CD4-positive, alpha-beta T cell treated with Interleukin-15 for 4 hours (primary cell): ENCODE measurements around the gene GSDME.

ENCODE experiments used
- DNase-seq: peaks from one replicate; pipeline ENCODE4 v3.0.0-alpha.2; 2020; ENCODE audit warnings: low spot score

The GSDME gene

DNA sequence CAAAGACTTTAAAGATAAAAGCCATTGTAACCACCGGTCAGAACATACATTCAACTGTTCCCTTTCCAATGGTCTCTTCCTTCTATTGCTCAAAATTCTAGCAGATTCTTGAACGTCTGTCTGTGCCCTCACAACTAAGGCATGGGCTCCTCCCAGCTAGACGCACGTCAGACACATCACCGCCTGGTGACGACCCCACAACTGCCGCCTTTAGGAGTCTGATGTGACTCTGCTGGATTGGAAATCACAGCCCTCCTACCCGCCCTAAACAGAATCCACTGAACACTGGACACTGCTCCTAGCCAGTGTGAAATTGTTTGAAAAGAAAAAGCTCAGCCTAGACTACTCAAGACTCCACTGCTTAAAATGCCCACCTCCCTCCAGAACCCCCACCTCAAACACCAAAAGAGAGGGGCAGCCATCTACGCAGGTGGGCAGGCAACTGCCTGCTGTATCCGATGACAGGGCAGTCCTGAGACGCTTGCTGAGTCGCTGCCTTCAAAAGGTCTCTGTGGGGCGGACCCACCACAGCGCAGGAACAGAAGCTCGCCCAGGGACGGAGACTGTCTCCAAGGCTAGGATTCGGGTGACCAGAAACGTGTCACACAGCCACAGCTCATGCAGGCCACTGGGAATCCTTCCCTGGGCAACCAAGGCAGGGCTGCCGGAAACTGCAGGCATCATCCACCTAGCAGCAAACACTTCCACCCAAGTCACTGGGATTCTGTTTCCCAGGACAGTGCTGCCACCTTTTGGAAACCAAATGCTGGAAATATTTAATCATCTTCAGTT lies 34.7 kb downstream of the GSDME start:
- no peak for DNase-seq

DNA sequence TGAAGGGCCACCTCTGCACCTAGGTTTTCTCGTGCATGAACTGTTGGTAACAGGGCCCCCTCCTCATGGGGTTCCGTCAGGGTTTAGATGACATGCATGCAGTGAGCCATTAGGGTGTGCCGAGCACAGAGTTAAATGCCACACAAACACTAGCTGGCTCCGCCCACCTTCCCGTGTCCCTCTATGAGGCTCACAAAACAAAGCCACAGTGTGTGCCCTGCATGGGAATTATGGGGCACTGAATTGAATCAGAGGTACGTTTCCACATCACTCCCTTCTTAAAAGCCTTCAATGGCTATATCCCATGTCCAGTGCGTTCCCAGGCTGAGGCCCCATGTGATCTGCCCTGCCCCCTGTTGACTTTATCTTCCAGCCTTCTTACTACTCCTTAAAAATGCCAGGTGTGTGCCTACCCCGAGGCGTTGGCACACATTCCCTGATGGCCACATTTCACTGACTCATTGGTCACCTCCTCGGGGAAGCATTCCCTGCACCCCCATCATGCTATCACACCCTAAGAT lies 35.7 kb downstream of the GSDME start:
- DNase-seq, result no peak

DNA sequence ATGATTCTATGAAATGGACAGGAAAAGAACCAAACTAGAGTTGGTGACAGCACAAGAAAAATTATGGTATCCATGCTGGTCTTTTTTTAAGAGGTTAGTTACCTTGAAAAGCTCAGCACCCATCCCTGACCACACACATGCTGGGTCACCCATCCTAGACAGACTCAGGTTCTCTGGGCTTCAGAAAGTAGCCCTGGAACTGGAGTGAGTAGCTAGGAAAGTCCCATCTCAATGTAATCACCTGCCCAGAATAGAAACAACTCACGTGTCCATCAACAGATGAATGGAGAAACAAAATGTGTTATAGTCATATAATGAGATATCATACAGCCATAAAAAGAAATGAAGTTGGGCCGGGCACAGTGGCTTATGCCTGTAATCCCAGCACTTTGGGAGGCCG lies 37.0 kb downstream of the GSDME start:
- no peak for DNase-seq

DNA sequence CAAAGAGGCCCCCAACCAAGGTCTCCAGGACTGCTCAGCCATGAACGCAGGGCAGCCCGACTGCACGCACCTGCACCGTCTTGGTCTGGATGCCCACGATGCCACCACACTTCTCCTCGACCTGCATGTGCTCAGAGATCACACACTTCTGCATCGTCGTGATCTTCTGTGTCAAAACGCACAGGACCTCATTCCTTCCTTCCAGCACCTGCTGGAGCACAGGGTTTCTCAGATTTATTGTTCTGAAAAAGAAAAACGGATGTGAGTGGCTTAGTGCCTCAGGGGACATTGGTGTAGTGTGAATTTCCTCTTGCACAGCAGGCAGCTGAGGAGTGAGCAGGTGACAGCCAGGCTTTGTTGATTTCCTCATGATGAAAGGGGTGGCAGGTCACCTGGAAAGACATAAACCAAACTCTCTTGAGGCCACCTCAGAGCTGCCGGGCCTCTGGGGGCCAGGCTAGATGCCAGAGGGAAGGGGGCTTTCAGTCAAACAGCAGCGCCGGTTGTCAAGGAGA lies 38.2 kb downstream of the GSDME start:
- DNase-seq, result no peak

DNA sequence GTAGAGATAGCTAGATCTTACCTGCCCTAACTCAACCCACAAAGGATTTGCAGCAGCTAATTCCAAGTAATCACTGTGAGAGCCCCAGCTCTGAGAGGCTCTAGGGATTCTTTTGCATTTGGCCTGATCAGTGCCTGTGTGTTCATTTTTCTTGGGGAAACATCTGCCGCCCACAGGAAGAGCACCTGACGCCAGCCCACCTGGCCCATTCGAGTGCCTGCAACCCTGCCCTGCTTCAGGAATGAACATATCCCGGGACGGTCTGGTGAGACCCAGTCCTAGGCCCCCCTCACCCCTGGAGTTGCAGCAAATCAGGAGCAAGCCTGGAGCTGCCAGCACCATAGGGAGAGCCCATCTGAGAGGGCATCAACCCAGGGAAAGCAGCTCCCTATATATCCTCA lies 38.8 kb downstream of the GSDME start:
- DNase-seq, result no peak

DNA sequence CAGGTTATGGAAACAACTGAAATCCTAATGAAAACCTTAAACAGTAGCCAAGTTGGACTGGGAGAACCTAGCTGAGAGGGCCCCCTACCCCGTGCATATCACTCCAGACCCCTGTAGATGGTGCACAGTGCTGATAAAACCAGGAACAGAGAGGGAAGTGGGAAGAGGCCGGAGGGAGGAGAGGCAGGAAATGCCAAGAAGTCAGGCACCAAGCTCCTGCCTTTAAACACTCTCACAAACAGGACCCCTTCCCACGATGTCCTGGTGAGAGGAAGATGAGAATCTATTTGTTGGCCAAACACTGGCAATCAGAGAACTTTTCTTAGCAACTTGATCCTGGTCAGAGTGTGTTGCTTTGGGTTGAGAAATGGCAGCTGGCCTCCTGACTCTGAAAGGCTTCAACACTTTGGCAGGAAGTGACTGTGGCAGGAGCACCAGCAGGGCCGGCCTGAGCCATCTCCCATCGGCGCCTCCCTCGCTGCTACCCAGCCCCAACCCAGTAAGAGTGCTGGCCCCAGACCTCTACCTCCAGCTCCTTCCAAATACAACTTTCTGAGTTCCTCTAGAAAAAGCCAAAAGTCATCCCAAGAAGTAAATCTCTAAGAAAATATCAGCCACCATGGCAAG lies 39.5 kb downstream of the GSDME start:
- no peak for DNase-seq

DNA sequence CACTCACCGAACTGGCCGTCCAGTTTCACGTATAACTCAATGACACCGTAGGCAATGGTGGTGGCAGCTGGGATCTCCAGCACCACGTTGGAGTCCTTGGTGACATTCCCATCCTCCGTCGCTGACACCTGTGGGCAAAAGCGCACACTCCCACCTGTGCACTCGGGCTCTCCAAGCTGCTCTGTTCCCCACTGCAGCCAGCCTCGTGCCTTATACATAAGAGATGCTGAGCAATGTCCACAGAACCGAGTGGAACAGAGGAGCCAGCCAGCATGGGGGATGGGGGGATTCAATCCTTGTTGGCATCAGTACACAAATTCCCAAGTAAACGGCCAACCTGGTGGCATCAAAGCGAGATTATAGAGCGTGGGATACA lies 40.0 kb downstream of the GSDME start:
- DNase-seq, result no peak

DNA sequence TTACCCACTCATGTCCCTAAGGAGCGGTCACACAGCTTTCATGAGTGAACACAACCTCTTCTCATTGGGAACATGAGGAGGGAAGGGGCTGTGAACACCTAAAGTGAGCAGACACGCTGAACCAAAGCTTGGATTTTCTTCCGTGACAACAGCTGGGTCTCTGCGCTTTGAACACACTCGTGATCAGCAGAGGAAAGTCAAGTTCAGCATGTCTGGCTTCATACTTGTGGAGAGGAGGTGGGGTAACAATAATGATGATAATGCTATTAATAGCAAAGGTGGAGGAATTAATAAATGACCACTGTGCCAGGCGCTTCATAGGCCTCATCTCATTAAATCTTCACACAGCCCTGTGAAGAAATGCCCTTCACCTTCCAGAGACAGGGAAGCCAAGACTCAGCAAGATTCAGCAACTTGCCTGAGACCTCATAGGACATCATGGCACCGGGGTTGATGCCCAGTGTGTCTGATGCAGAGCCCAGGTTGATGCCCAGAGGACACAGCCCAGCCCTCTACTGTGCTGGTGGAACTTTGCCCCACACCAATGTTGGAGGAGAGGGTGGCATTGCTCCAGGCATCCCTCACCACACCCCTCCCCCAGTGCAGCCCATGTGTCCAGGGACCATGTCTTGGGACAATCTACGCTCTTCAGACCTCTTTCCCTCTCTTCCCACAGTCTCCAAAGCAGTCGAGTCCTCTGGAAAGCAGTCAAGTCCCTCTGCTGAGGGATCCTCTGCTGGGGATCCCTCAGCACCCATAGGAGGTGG lies 40.6 kb downstream of the GSDME start:
- DNase-seq, result no peak

DNA sequence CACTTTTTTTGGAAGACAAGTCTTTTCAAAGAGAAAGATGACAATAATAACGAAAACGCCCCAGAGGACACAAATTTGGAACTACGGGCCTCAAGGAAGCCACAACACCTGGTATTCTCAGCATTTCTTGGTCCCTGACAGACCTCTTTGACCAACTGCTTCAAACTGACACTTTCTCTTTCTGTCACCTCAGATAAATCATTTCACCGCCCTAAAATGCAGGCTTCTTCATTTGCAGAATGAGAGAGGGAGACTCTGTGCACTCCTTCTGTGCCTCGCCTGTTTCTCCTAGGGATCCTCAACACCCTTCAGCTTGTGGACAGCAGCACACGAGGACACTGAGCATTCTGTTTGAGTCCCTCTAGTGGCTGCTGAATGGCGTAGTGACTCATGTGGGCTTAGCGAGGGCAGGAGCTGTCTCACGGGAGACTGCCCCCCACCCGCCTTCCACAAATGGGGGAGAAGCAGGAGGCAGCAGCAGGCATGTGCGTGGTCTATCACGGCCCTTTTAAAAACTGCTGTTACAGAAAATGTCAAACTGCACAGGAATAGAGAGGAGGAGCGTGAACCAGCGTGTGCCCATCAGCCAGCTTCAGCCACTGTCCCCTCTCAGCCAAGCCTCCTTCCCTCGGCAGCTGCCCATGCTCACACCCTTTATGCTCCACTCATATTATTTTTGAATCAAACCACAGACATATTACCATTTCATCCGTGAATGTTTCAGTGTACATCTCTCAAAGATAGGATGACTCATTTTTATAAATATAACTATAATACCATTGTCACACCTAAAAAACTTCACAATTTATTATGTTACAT lies 41.4 kb downstream of the GSDME start:
- DNase-seq, result no peak

DNA sequence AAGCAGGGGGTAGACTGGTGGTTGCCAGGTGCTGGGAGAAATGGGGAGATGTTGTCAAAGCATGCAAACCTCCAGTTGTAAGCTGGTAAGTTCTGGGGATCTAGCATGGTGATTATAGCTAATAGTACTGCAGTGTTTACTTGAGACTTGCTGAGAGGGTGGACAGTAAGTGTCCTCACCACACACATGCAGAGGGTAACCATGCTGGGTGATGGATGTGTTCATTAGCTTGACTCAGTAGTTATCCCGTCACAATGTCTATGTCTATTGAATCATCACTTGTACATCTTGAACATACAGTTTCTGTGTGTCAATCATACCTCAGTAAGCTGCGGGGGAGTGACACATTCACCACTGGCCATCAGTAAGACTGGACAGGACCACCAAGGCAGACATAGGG lies 42.1 kb downstream of the GSDME start:
- DNase-seq, result no peak

DNA sequence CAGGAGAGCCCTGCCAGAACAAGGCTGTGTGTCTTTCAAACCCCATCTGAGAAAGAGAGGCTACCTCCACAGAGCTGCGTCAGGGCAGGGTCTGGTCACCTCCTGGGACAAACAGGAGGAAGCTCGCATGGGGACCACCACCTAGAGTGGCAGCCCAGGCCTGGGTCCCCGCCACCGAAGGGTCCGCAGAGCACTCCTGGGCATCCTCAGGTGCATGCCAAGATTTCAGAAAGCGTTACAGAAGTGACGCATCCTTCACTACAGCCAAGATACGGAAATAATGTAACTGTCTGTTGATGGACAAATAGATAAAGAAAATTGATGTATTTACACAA lies 42.6 kb downstream of the GSDME start:
- DNase-seq, result no peak

DNA sequence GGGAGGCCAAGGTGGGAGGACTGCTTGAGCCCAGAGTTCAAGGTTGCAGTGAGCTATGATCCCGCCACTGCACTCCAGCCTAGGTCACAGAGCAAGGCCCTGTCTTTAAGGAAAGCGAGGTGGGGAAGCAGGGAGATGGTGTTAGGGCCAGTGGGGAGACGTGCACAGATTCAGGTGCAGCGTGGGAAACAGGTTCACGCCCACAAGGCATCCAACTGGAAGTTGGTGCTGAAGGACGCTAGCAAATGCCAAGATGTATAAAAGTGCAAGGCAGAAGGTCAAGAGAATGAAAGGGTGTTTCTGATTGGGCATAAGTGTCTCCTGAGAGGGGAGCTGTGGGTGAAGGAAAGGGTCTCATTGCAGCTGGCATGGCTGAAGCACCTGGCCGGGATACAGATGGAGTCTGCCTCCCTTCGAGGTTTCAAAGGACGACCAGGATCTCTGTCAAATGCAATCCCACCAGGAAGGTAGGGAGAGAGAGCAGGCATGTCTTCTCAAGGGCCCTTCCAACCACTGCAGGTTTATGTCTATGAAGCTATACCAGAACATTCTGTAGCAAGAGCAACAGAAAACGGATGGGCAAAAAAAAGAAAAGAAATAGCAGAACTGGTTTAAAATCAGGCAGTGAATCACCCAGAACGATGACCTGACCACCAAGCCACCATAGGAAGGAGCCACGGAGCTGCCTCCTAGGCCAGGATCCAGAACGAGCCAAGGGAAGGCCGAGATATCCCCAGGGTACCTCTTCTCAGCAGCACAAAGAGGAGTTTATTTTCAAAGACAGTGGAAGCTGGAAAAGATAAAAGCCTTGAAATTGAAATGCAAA lies 43.2 kb downstream of the GSDME start:
- DNase-seq, result no peak

DNA sequence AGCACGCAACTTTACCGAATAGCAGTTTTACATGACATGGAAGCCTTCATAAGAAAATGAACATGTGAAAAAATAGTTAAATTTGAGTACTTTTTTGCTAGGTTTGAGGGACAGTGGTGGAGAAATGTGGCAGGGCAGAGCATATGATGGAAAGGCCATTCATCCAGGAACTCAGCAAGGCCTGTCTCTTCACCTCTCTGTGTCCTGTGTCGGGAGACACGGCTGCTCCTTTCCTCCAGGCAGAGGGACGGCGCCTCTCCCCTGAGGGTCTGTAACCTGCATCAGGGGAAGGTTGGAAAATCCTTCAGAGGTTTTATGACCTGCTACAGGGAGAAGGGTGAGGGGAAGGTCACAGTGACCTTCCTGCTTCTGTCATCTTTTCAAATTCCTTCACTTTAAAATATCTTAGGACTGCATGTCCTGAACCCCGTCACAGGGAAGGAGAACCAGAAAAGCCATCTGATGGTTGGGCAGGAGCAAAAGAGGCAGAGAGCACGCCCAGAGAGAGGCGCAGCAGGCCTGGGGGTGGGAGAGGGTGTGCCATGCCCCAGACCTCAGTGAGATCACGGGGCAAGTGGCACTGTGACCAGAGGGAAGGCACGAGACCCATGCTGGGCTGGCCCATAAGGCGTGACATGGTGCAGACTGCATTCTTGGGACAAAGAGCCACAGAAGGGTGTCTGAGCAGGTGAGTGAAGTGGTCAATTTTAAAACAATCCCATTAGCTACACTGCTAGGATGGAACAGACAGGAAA lies 44.0 kb downstream of the GSDME start:
- DNase-seq, result no peak

DNA sequence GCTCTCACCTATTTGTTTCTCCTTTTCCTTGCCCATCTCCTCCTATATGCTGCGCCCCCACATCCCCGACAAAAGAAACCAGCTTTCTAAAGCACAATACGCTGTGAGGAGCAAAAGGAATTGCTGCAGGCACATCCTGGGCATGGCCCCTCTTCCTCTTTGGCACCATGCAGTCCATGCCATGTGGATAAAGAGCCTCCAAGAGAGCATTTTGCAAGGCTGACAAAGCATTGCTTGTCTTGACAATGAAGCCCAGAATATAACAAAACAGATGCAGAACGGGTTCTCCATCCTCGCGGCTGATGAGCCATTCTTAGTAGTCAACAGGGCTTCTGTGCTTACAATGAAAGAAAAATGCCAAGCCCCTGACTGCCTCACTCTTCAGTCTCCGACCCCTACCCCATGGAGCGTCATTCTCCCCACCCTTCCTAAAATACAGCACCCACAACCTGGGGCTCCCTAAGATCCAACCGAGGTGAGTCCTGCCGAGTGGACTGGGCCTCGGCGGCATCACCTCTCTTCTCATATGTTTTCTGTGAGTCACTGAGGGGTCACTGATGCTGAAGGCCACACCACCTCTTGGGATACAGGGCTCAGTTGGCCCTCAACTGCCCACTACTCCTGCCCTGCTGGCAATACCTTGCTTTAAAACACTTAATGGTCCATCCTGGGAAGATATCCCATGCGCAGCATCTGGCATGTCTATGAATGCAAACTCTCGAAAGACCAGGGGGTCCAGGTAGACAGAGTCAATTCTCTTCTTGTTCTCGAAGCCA lies 47.5 kb downstream of the GSDME start:
- DNase-seq, result no peak

DNA sequence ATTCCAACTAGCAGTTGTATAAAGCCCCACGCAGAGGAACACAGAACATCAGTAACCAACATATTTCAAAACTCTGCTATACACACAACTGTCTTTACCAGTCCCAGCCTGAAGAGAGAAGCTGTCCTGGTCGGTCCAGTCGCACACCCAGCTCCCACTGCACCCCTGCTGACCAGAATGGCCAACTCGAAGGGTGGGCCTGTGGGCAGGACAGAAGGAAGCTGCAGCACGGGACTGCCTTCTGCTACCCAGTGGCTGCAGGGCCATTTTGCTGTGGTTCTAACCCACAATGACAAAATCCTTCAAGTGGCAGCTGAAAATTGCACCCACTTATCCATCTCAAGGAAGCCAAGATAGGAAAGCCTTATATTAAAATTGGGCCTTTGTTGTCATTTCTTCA lies 48.2 kb downstream of the GSDME start:
- no peak for DNase-seq

DNA sequence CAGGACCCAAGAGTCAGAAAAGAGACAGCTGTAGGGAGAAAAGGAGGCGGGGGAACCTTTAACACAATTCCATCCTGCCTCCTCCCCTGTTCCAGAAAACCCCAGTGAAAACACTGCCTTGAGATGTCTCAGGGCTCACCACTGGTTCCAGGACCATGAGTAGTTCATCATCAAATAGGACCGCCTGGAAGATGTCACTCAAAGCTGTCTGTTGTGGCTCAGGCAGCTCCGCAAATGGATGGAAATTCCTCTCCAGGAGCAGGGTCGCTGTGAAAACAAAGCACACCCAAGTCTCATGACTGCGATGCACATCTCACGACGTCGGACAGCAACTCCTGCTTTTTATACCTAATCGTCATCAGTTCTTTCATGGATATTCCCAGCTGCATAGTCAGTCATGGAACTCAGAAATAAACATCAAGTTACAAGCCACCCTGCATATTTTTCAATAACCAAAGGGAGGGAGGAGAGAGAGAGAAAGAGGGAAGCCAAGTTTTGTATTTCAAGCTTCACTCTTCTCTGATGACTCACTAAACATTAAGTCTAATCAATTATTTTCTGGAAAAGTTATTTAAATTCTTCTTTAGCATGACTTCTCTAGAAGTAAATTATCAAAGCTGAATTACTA lies 49.2 kb downstream of the GSDME start:
- no peak for DNase-seq

DNA sequence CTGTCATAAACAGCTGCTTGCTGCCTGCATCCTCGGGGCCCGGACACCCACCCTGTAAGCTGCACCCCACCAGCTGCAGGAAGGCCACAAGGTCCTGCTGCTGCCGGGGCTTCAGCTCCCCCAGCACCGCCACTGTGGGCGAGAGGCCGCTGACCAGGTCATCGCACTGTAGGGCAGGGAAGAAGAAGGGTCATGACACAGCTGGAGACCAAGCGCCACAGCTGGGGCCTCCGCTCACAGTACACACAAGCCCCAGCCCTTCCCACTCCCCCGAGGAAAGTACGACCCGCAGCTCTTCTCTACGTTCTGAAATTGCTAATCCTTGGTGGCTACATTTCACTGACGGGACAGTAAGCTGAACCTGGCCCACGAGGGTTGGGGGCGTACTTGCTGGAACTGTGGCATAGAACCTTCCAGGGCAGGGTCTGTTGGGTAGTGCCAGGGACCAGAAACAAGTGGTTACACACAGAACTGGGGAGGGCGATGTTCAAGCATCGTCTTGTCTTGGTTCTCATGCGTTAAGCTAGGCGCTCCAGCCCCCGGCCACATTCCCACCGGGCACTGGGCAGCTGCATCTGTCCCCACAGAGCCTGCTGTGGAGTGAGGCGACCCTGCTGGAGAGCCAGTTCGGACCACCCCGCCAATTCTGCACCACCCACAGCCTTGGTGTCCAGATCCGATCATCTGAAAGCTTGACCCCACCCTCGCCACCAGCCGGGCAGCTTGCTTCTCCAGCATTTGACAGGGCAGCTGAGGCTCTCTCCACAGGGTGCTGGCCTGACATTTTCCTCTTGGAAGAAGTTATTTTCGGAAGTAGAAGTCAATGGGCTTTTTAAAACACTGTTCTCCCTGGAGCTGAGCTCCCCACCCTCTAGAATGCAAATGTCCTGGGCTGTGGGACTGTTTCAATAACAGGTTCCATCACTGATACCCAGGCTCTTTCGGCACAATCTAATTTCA lies 50.8 kb downstream of the GSDME start:
- DNase-seq, result no peak

DNA sequence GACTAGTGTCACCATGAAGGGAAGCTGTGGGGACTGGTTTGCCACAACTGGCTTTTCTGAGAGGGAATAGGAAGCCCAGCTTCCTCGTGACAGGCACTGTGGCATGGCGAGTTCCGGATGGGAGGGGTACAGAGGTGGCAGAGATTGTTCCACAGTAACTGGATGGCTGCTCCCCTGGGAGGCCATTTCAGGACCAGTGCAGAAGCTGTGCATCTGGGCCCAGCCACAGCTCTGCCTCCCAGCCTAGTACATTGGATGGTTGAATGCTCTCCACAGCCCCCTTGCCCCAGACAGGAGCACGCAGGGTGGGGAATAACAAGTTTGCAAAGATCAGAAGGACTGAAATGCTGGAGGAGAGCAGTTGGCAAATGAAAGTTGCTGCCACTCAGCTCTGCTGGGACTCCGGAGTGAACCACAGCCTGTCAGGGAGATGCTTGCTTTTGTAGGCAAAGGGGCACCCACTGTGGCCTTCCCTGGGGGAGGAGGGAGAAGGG lies 51.8 kb downstream of the GSDME start:
- DNase-seq, result no peak
